NCI-H524 (cell line): ENCODE measurements around the gene CLEC6A.
A peak's percentile ranks its signal among the peaks of the same experiment; 100 is the strongest.
"Not testable (repeated sequence)": the region's sequence is repeated elsewhere in the genome, so short reads cannot be mapped to it uniquely, and the experiment has no call there.

ENCODE experiments used
- DNase-seq, 2 experiments: peaks; one replicate each; lab custom pipeline; 2025; lab: John Stamatoyannopoulos, UW

The CLEC6A gene

DNA sequence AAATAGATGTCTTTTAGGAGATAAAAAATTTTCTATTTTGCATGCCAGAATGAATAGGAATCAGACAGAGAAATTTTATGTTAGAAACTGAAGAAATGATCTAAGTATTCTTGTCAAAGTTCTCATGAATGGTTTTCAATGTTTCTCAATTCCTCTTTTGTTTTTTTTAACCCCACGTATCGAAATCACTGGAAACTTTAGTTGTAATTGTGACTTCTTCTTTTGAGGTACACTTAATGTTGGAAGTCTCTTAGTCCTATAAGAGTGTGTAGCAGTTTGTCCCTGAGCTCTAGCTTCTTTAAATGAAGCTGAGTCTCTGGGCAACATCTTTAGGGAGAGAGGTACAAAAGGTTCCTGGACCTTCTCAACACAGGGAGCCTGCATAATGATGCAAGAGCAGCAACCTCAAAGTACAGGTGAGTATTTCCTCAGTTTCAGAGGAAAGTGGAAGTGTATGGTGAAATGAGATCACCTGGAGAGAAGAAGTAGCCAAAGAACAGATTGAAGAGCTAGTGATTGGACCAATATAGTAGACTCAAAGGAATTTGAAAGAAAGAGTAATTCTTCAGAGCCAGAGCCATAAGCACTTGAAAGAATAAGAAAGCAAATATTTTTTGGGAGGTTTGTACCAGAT, at the start of gene CLEC6A:
CLEC6A (plus strand) TSS at position 236 of the 634 bp plus-strand sequence; CDS start at position 386, 150 bp downstream.
- no peak for DNase-seq

- DNase-seq = not testable (repeated sequence)
These were observed 36.2 kb upstream of the CLEC6A start for GRCh38 chr12:8419576-8419975.

DNA sequence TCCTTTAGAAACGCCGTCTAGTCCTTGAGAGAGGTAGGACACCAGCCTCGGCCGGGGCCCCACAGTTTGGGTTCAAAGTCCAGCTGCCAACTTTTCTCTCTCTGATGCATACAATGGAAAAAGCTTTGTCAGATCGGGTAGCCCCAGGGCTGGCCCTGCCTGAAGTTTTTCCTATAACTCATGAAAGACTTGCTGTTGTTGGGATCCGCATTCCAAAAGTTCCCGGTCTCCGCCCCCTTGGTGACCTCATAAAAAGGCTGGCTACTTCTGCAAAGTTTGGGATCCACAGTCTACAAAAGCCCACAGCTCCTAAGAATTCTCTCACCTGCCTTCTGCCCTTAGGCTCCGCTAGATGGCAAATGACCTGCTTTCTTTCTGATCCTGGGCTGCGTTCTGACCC, 35.3 kb upstream of the CLEC6A start:
- DNase-seq = no peak

- not testable (repeated sequence) for DNase-seq
These were observed 11.1 kb upstream of the CLEC6A start for GRCh38 chr12:8444536-8445278.

- no peak for DNase-seq
These were observed 10.0 kb upstream of the CLEC6A start for GRCh38 chr12:8445731-8446130.

DNA sequence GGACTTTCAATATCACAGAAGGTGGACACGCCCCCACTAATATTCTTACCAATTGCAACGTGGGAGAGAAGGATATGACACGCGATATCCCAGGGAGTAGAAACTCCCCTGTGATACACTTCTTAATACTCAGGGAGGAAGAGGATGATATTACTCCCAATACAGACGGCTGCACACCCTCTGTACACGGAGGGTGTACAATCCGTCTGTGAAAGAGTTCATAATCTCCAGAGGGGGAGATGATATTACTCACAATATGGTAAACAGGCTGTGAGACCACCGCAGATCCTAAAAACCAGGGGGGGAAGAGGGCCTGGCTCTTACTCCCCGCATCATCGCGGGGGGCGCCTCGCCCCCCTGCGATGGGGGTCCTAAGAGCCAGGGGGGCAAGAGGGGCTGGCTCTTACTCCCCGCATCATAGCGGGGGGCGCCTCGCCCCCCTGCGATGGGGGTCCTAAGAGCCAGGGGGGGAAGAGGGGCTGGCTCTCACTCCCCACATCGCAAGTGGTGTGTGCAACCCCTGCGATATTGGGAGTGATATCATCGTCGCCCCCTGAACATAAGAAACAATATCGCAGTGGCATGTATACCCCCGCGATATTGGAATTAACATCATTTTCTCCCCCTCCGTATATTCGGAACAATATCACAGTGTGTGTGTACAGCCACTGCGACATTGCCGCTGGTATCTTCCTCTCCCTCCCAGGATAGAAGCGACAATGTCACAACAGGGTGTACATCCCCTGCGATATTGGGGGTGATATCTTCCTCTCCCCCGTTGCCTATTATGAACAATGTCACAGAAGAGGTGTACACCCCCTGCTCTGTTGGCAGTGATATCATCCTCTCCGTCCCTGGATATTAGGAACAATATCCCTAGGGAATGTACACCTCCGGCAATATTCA, 8.9 kb upstream of the CLEC6A start:
- DNase-seq = no peak

DNA sequence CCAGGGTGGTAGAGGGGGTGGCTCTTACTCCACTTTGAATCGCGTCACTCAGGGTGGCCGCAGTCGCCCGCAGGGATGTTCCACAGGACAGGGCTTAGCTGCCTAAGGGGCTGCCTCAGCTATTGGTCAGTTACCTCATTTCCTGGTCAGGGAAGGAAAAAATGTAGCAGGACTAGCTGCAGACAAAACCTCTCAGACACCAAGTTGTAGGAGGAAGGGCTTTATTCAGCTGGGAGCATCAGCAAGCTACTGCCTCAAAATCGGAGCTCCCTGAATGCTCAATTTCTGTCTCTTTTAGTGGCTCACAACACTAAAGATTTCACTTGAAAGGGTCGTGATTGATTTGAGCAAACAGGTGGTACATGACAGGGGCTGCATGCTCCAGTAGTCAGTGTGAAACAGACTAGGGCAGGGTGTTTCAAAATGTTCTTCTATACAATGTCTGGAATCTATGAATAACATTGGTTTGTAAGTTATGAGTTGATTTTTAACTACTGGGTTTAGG, 6.4 kb upstream of the CLEC6A start:
- no peak for DNase-seq

DNA sequence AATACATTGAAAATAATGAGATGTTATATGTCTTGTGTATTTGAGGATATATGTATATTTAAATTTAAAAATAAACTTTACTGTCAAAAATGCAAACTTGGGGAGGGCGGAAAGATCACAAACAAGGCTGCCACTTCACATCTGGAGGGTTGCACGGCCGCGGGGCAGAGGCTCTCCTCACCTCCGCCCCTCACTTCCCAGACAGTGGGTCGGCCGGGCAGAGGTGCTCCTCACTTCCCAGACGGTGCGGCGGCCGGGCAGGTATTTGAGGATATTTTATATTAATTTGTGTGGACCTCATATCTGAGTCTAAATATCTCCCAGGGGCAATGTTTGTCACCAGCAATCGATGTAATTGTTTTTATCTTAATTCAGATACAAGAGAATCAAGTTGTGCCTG, 3.7 kb upstream of the CLEC6A start:
- no peak for DNase-seq

- DNase-seq = no peak
These were observed 2.7 kb upstream of the CLEC6A start for GRCh38 chr12:8453021-8453513.

DNA sequence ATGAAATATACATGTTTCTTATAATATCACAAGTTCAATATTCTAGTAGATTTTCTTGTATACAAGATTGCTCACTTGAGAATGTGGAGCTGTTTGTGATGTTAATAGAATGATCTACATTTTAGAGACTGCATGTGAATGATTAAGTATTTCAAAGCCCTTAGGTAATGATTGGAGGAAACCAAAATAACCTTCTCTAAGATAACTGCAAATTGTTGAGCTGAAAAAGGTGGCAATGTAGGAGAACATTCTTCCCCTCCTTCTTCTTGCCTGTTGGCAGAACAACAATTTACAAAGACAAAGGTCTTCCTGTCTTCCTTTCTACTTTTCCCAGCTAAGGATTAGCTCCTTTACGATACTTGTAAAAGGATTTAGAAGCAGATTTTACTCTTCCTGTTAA, 2.0 kb upstream of the CLEC6A start:
- DNase-seq = no peak

GRCh38 chr12:8455271-8455670, 491 bp upstream of the CLEC6A start:
- no peak for DNase-seq

- no peak for DNase-seq
These were observed 5.7 kb downstream of the CLEC6A start for GRCh38 chr12:8461426-8461825.

GRCh38 chr12:8465301-8465996, 9.7 kb downstream of the CLEC6A start:
- no peak for DNase-seq

GRCh38 chr12:8466241-8466640, 10.5 kb downstream of the CLEC6A start:
- no peak for DNase-seq

- no peak for DNase-seq
These were observed 15.3 kb downstream of the CLEC6A start for GRCh38 chr12:8471090-8471489.

- DNase-seq = no peak
These were observed 19.9 kb downstream of the CLEC6A start for GRCh38 chr12:8475508-8476203.

GRCh38 chr12:8482571-8483061, 26.9 kb downstream of the CLEC6A start:
- DNase-seq = no peak

DNA sequence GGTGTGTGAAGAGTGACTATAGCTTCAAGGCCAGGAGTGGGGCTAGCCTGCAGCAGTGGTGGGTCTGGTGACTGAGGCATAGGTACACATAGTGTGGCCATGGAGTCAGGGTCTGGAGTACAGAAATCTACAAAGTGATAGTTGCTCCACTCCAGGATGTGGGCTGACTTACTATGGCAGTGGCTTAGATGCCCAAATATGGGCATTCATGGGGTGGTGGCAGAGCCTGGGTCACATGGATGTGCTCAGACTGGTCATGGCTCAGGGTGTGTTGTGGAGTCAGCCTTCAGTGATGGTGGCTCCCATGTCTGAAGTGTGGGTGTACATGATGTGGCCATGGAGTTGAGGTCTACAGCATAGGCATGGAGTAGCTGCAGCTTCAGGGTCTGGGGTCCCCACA, 27.3 kb downstream of the CLEC6A start:
- DNase-seq = no peak

DNA sequence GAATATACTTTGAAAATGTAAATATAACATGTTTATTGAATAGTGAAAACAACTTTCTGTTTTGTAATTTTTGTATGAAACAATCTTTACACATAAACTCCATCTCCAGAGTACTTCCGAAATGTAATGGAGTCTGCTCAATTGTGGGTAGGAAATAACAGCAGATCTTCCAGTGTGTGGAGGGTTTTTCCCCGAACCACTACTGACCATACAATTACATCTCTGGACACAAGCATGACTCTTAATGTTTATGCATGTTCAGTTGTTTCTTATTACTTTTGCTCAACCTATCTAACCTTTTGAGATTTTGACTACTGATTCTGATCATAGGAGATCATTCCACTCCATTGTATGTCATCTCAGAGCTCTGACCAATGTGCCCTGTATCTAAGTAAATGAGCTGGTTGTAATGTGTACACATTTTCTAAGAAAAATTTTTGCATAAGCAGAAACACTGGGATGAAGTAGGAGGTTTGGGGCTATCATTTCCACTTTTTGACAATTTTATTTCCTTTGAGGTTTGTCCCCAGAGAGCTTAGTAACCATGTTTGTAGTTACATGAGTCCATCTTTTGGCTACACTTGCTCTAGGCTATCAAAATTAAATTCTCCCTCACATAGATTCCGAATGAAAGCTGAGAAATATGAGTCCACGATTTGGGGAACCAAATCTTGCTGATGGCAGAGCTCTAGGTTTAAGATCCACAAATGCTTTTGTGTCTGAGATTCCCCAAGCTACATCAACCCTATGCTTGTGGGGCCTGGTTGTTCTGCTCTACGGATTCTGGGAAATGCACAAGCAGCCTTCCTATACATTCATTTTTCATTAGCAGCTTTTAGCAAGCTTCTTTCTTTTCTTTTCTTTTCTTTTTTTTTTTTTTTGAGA, 36.1 kb downstream of the CLEC6A start:
- DNase-seq = no peak

- peak in 1 of 2 experiments; percentile 11 for DNase-seq
These were observed 37.3 kb downstream of the CLEC6A start for GRCh38 chr12:8493084-8493483.
